Measurements from ENCODE around the gene CAPN2.
"Not testable (repeated sequence)": the region's sequence is repeated elsewhere in the genome, so short reads cannot be mapped to it uniquely, and the experiment has no call there.

CAPN2 gene

DNA sequence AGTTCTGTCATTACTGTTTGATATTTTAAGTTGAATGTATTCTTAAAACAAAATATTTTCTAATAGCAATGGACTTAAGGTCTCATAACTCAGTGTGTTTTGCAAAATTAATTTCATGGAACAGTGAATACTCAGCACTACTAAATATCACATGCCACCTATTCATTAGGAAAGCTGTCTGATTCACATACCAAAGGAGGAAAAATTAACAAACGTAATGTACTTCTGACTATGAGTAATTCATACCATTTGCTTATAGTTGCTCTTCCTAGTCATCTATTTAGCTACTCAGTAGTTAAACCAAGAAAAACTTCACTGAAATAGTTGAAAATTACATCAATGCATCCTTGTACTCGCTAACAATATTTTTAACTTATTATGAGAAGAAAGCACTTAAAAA, 98.2 kb downstream of the CAPN2 start:
- H3K27ac ChIP-seq (ENCODE audit: low read depth, low read length), result no peak overlapping the region
- H3K4me1 ChIP-seq (ENCODE audit: control insufficient read depth, insufficient read depth, low read length), result no peaks in the 10 kb centered on the region
- H3K27me3 ChIP-seq (ENCODE audit: control insufficient read depth, insufficient read depth, low read length), result no peaks in the 10 kb centered on the region
- no peak overlapping the region for H3K9ac ChIP-seq (ENCODE audit: low read length)
- no peak overlapping the region for H3K4me3 ChIP-seq (ENCODE audit: low read length)
- H3K36me3 ChIP-seq (ENCODE audit: control insufficient read depth, insufficient read depth, low read length), result peaks cover 10% of the 10 kb centered on the region

DNA sequence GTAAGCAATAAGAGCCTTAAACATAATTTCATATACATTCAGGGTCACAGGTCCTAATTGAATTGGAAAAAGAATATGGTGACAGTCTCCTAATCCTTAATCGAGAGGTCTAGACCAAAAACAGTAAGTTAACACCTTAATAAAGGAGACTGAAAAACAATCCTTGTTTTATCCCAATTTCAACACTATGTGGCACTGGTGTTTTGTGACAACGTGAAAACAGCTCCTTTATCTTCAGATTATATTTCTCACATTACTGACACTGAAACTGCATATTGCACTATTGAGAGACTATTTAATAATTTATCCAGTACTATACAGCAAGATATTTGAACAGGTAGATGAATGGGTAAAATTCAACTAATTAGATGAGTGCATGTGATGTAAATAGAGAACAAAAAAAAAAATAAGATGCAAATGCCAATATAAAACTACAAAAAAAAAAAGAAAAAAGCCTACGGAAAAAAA, 99.3 kb downstream of the CAPN2 start:
- H3K4me3 ChIP-seq (ENCODE audit: low read length), result no peak overlapping the region
- no peak overlapping the region for H3K9ac ChIP-seq (ENCODE audit: low read length)
- H3K27ac ChIP-seq (ENCODE audit: low read depth, low read length), result no peak overlapping the region
- H3K27me3 ChIP-seq (ENCODE audit: control insufficient read depth, insufficient read depth, low read length), result no peaks in the 10 kb centered on the region
- H3K36me3 ChIP-seq (ENCODE audit: control insufficient read depth, insufficient read depth, low read length), result peaks cover 10% of the 10 kb centered on the region
- H3K4me1 ChIP-seq (ENCODE audit: control insufficient read depth, insufficient read depth, low read length), result no peaks in the 10 kb centered on the region

DNA sequence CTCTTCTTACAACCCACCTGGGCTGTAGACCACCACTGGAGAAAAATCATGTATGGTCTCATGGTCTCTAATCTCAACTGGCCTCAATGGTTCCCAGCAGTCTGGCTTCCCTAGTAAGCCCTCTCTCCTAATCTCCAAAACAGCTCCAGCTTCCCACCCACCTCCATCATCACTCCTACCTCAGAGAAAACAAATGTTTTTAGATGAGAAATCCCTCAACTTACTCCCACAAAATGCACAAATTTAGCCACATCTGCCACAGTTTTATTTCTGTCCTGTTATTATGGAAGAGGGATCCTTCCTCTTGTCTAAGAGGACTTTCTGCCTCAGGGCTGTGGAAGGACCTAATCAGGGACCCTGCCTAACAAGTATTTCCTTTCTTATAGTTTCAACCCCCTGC, 101.3 kb downstream of the CAPN2 start:
- Histone ChIP-seq H3K4me1 (ENCODE audit: control insufficient read depth, insufficient read depth, low read length) (no peaks in the 10 kb centered on the region), H3K4me3 (ENCODE audit: low read length) (no peak overlapping the region), H3K36me3 (ENCODE audit: control insufficient read depth, insufficient read depth, low read length) (peaks cover 10% of the 10 kb centered on the region), H3K27me3 (ENCODE audit: control insufficient read depth, insufficient read depth, low read length) (no peaks in the 10 kb centered on the region), H3K9ac (ENCODE audit: low read length) (no peak overlapping the region), H3K27ac (ENCODE audit: low read depth, low read length) (no peak overlapping the region)

DNA sequence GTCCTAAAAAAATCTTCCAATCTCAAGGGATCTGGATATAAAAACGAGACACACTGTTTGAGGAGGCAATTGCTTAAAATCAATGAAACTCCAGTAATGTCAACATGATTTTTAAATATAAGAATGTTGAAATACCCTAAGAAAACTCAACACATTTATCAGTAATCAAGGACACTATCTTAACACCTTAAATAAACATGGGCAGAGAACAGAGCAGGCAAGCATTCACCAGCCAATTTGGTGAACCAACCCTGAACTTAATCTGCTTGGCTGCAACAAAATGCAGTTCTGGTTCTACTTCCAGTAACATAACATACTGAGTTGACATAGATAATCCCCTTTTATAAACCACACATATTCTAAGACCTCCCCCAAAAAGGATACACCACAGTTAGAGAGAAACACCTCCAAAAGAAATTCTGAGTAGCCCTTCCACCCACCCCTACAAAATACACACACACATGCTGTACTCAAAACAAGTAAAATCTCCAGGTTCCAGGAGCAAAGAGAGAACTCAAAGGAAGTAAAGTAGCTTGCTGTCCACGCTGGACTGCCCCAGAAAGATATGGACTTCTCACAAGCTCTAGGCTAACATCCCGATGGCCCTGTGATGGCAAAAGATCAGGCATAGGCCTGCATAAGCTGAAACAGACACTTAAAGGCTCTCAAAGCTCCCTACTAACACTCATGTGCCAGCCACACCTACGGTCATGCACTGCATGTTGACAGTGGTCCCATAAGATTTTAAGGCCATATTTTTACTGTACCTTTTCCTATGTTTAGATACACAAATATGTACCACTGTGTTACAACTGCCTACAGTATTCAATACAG, 102.9 kb downstream of the CAPN2 start:
- Histone ChIP-seq H3K9ac (ENCODE audit: low read length) (no peak overlapping the region), H3K27ac (ENCODE audit: low read depth, low read length) (no peak overlapping the region), H3K4me1 (ENCODE audit: control insufficient read depth, insufficient read depth, low read length) (no peaks in the 10 kb centered on the region), H3K4me3 (ENCODE audit: low read length) (no peak overlapping the region), H3K27me3 (ENCODE audit: control insufficient read depth, insufficient read depth, low read length) (no peaks in the 10 kb centered on the region), H3K36me3 (ENCODE audit: control insufficient read depth, insufficient read depth, low read length) (peaks cover 10% of the 10 kb centered on the region)

DNA sequence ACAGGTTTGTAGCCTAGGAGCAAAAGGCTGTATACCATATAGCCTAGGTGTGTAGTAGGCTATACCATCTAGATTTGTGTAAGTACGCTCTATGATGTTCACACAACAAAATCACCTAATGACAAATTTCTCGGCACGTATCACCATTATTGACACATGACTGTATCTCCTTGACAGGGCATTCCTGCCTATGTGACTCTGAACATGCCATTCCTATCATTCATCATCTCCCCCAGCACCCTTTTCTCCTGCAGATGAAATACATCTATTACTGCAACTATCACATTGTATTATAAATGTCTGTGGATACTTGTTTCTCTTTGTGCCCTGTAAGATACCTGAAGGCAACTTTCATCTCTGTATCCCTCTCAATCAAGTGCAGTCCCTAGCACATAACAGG, 103.5 kb downstream of the CAPN2 start:
- Histone ChIP-seq H3K9ac (ENCODE audit: low read length) (no peak overlapping the region), H3K36me3 (ENCODE audit: control insufficient read depth, insufficient read depth, low read length) (peaks cover 10% of the 10 kb centered on the region), H3K27me3 (ENCODE audit: control insufficient read depth, insufficient read depth, low read length) (no peaks in the 10 kb centered on the region), H3K27ac (ENCODE audit: low read depth, low read length) (no peak overlapping the region), H3K4me3 (ENCODE audit: low read length) (no peak overlapping the region), H3K4me1 (ENCODE audit: control insufficient read depth, insufficient read depth, low read length) (no peaks in the 10 kb centered on the region)

DNA sequence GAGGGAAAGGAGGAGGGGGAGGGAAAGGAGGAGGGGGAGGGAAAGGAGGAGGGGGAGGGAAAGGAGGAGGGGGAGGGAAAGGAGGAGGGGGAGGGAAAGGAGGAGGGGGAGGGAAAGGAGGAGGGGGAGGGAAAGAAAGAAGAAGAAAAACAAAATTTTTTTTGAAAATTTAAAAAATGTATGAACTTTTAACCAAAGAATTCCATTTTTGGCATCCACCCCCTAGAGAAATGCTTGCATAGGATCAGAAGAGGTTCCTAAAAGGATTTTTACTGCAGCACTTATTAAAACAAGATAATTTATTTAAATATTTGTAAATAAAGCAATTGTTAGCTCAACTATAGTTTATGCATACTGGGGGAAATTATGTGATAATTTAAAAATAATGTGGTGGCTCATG, 104.9 kb downstream of the CAPN2 start:
- H3K27ac ChIP-seq (ENCODE audit: low read depth, low read length); H3K27me3 ChIP-seq (ENCODE audit: control insufficient read depth, insufficient read depth, low read length); H3K36me3 ChIP-seq (ENCODE audit: control insufficient read depth, insufficient read depth, low read length); H3K4me1 ChIP-seq (ENCODE audit: control insufficient read depth, insufficient read depth, low read length); H3K9ac ChIP-seq (ENCODE audit: low read length); H3K4me3 ChIP-seq (ENCODE audit: low read length): not testable (repeated sequence)

DNA sequence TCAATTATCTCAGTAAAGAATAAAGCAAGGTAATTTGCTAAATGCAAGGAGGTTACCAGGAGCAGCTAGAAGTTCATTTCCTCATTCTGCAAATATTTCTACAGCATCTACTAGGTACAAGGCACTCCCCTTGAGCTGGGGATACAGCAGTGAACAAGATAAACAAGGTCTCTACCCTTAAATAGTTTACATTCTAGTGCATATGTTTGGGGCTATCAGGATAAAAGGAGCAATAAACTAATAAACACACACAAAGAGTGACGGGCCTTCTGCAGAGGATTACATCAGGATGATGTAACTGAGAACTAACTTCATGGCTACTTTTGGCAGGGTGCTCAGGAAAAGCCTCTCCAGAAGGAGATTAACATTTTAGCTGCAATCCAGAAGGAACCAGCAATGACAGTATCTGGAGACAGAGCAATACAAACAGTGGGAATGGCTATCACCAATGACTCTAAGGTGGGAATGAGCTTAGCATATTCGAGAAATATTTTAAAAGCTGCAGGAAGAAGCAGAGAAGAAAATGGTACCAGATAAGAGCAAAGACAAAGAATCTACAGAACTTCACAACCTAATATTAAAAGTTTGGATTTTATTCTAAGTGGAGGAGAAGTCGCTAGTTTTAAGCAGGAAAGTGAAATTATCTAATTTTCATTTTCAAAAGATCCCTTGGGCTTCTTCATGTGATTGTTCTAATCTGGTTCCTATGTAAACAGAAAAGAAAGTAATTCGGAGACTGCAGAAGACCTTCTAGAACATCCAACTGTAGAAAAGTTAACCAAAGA, 107.6 kb downstream of the CAPN2 start:
- no peak overlapping the region for H3K9ac ChIP-seq (ENCODE audit: low read length)
- no peak overlapping the region for H3K4me3 ChIP-seq (ENCODE audit: low read length)
- no peaks in the 10 kb centered on the region for H3K4me1 ChIP-seq (ENCODE audit: control insufficient read depth, insufficient read depth, low read length)
- no peak overlapping the region for H3K27ac ChIP-seq (ENCODE audit: low read depth, low read length)
- H3K27me3 ChIP-seq (ENCODE audit: control insufficient read depth, insufficient read depth, low read length), result no peaks in the 10 kb centered on the region
- no peaks in the 10 kb centered on the region for H3K36me3 ChIP-seq (ENCODE audit: control insufficient read depth, insufficient read depth, low read length)

DNA sequence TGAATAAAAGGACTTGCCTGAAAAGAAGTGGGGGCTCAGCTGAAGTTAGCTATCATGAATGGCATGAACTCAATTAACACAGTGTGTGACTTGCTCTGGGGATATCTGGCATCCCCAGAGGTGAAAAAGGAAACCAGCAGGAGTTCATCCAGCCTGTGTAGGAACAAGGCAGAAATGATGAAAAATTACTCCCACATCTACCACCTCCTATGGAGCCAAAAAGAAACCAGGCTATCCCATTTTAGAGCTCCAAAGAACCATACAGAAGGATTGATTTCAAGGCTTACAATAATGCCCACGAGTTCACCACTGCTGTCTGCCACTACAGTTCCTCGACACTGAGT, 108.1 kb downstream of the CAPN2 start:
- Histone ChIP-seq H3K9ac (ENCODE audit: low read length) (no peak overlapping the region), H3K36me3 (ENCODE audit: control insufficient read depth, insufficient read depth, low read length) (no peaks in the 10 kb centered on the region), H3K4me1 (ENCODE audit: control insufficient read depth, insufficient read depth, low read length) (no peaks in the 10 kb centered on the region), H3K4me3 (ENCODE audit: low read length) (no peak overlapping the region), H3K27ac (ENCODE audit: low read depth, low read length) (no peak overlapping the region), H3K27me3 (ENCODE audit: control insufficient read depth, insufficient read depth, low read length) (no peaks in the 10 kb centered on the region)

DNA sequence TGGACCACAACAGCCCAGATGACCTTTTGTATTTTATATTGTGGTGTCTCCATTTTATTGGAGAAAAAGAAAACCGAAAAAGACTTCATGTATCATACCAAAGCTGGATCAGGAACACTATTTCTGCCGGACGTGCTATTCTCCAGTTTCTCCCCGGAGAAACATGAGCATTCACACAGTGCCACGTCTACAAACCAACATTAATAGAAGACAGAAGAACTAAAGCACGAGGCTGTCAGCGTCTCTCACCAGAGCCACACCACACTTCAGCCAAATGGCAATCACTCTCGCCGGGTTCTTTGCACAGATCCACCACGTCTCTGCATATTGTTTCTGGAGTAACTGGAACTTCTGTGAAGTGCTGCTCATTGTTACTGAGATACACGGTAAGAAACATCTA, 108.6 kb downstream of the CAPN2 start:
- Histone ChIP-seq H3K4me1 (ENCODE audit: control insufficient read depth, insufficient read depth, low read length) (no peaks in the 10 kb centered on the region), H3K4me3 (ENCODE audit: low read length) (no peak overlapping the region), H3K36me3 (ENCODE audit: control insufficient read depth, insufficient read depth, low read length) (no peaks in the 10 kb centered on the region), H3K27ac (ENCODE audit: low read depth, low read length) (no peak overlapping the region), H3K27me3 (ENCODE audit: control insufficient read depth, insufficient read depth, low read length) (no peaks in the 10 kb centered on the region), H3K9ac (ENCODE audit: low read length) (no peak overlapping the region)

DNA sequence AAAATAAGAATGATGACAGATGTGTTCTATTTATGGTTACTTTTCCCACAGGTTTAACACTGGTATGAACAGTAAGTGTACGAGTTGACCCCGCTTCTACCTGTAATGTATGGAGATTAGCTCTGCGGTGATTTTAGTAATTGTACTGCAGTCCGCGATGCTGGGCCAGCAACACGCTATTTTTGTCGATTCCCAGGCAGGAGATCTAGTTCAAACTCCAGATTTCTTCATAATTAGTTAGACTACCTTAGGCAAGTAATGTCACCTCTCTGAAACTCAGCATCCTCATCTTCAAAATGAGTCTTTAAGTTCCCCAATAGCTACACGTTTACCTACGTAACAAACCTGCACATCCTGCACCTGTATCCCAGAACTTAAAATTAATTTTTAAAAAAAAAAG, 111.9 kb downstream of the CAPN2 start:
- H3K9ac ChIP-seq (ENCODE audit: low read length), result no peak overlapping the region
- no peaks in the 10 kb centered on the region for H3K4me1 ChIP-seq (ENCODE audit: control insufficient read depth, insufficient read depth, low read length)
- no peak overlapping the region for H3K4me3 ChIP-seq (ENCODE audit: low read length)
- H3K27ac ChIP-seq (ENCODE audit: low read depth, low read length), result no peak overlapping the region
- H3K36me3 ChIP-seq (ENCODE audit: control insufficient read depth, insufficient read depth, low read length), result no peaks in the 10 kb centered on the region
- no peaks in the 10 kb centered on the region for H3K27me3 ChIP-seq (ENCODE audit: control insufficient read depth, insufficient read depth, low read length)

DNA sequence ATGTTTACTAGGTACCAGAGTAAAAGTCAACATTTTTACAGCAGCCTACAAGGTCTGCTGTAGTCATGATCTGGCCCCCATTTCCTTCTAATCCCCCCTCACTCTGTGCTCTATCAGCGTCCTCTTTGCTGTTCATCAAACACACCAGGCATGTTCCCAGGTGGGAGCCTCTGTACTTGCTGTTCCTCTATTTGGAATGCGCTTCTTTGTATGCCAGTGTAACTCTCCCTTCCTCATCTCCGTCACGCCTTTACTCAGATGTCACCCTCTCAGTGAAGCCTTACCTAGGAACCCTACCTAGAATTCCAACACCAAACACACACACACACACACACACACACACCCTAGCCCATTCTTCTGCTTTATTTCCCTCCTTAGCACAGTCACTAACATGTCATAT, 112.4 kb downstream of the CAPN2 start:
- H3K36me3 ChIP-seq (ENCODE audit: control insufficient read depth, insufficient read depth, low read length), result no peaks in the 10 kb centered on the region
- no peak overlapping the region for H3K27ac ChIP-seq (ENCODE audit: low read depth, low read length)
- H3K4me1 ChIP-seq (ENCODE audit: control insufficient read depth, insufficient read depth, low read length), result no peaks in the 10 kb centered on the region
- H3K4me3 ChIP-seq (ENCODE audit: low read length), result no peak overlapping the region
- H3K27me3 ChIP-seq (ENCODE audit: control insufficient read depth, insufficient read depth, low read length), result no peaks in the 10 kb centered on the region
- H3K9ac ChIP-seq (ENCODE audit: low read length), result no peak overlapping the region

Data from rectal smooth muscle tissue (tissue), 1 donor.